ENCODE results near the gene DBN1. TPM values are rescaled to one million over a fixed set of nuclear protein-coding genes. Genes with fewer than 3 reads are reported as not detected.
A peak's percentile ranks its signal among the peaks of the same experiment; 100 is the strongest.

Gene DBN1
- total RNA-seq, 1 donor from 2014 or later, result 113 TPM

GRCh38 chr5:177452688-177453638, 20.5 kb downstream of the DBN1 start:
- DNase-seq (ENCODE audit: low spot score), result no peak
- no peak overlapping the region for H3K27ac ChIP-seq
- peak overlapping the region; percentile 84 for H3K4me2 ChIP-seq
- H3K4me1 ChIP-seq, result peaks cover 15% of the 10 kb centered on the region
- peaks cover 11% of the 10 kb centered on the region for H3K79me2 ChIP-seq (ENCODE audit: low read depth)
- peaks cover 49% of the 10 kb centered on the region for H4K20me1 ChIP-seq (ENCODE audit: low read depth)
- no peaks in the 10 kb centered on the region for H3K9me3 ChIP-seq (ENCODE audit: low read depth)
- H3K27me3 ChIP-seq, result no peaks in the 10 kb centered on the region
- peak overlapping the region; percentile 84 for H3K4me3 Mint-ChIP-seq
- peaks cover 56% of the 10 kb centered on the region for H3F3A ChIP-seq (ENCODE audit: low read depth)
- H2AFZ ChIP-seq (replicated peaks), result no peak overlapping the region
- no peak overlapping the region for H3K4me3 ChIP-seq
- no peak overlapping the region for H3K9ac ChIP-seq
- H3K27ac Mint-ChIP-seq, result no peak overlapping the region
- no peaks in the 10 kb centered on the region for H3K9me3 Mint-ChIP-seq
- no peak for TF ChIP-seq EZH2phosphoT487 (IDR thresholded peaks at IDR 0.05)
- no peak for TF ChIP-seq CTCF (IDR thresholded peaks at IDR 0.05)
- no peak for TF ChIP-seq EZH2 (IDR thresholded peaks at IDR 0.05)
- H3K27me3 Mint-ChIP-seq (ENCODE audit: insufficient read depth, low read depth), result peaks cover 25% of the 10 kb centered on the region
- peaks cover 57% of the 10 kb centered on the region for H3K4me1 Mint-ChIP-seq
- H3K36me3 ChIP-seq, result peaks cover 4% of the 10 kb centered on the region
- peaks cover 11% of the 10 kb centered on the region for H3K36me3 Mint-ChIP-seq

GRCh38 chr5:177450667-177451424, 22.6 kb downstream of the DBN1 start:
- Mint-ChIP-seq H3K4me1 (peaks cover 50% of the 10 kb centered on the region), H3K27me3 (ENCODE audit: insufficient read depth, low read depth) (peaks cover 22% of the 10 kb centered on the region), H3K4me3 (no peak overlapping the region), H3K9me3 (no peaks in the 10 kb centered on the region), H3K27ac (no peak overlapping the region), H3K36me3 (peaks cover 6% of the 10 kb centered on the region)
- H3K36me3 ChIP-seq, result no peaks in the 10 kb centered on the region
- peaks cover 52% of the 10 kb centered on the region for H3F3A ChIP-seq (ENCODE audit: low read depth)
- peaks cover 37% of the 10 kb centered on the region for H4K20me1 ChIP-seq (ENCODE audit: low read depth)
- peaks cover 19% of the 10 kb centered on the region for H3K4me1 ChIP-seq
- H3K9me3 ChIP-seq (ENCODE audit: low read depth), result no peaks in the 10 kb centered on the region
- H3K27ac ChIP-seq, result no peak overlapping the region
- TF ChIP-seq EZH2phosphoT487 (IDR thresholded peaks at IDR 0.05) (no peak), EZH2 (IDR thresholded peaks at IDR 0.05) (no peak), CTCF (IDR thresholded peaks at IDR 0.05) (no peak)
- no peak overlapping the region for H3K4me3 ChIP-seq
- H2AFZ ChIP-seq (replicated peaks), result no peak overlapping the region
- peaks cover 5% of the 10 kb centered on the region for H3K79me2 ChIP-seq (ENCODE audit: low read depth)
- no peak for DNase-seq (ENCODE audit: low spot score)
- no peaks in the 10 kb centered on the region for H3K27me3 ChIP-seq
- no peak overlapping the region for H3K4me2 ChIP-seq
- no peak overlapping the region for H3K9ac ChIP-seq

- H3K27me3 ChIP-seq, result no peaks in the 10 kb centered on the region
- TF ChIP-seq EZH2phosphoT487 (IDR thresholded peaks at IDR 0.05) (no peak), CTCF (IDR thresholded peaks at IDR 0.05) (no peak), EZH2 (IDR thresholded peaks at IDR 0.05) (no peak)
- H3K4me2 ChIP-seq, result no peak overlapping the region
- no peak overlapping the region for H3K27ac ChIP-seq
- DNase-seq (ENCODE audit: low spot score), result no peak
- peaks cover 37% of the 10 kb centered on the region for H4K20me1 ChIP-seq (ENCODE audit: low read depth)
- no peaks in the 10 kb centered on the region for H3K36me3 ChIP-seq
- H3K9ac ChIP-seq, result no peak overlapping the region
- peaks cover 5% of the 10 kb centered on the region for H3K79me2 ChIP-seq (ENCODE audit: low read depth)
- H3K9me3 Mint-ChIP-seq, result no peaks in the 10 kb centered on the region
- peaks cover 50% of the 10 kb centered on the region for H3F3A ChIP-seq (ENCODE audit: low read depth)
- peak overlapping the region; percentile 75 for H3K4me3 Mint-ChIP-seq
- H2AFZ ChIP-seq (replicated peaks), result no peak overlapping the region
- H3K36me3 Mint-ChIP-seq, result peaks cover 6% of the 10 kb centered on the region
- no peak overlapping the region for H3K4me3 ChIP-seq
- H3K27me3 Mint-ChIP-seq (ENCODE audit: insufficient read depth, low read depth), result peaks cover 30% of the 10 kb centered on the region
- peaks cover 22% of the 10 kb centered on the region for H3K4me1 ChIP-seq
- H3K9me3 ChIP-seq (ENCODE audit: low read depth), result no peaks in the 10 kb centered on the region
- H3K4me1 Mint-ChIP-seq, result peaks cover 65% of the 10 kb centered on the region
- H3K27ac Mint-ChIP-seq, result no peak overlapping the region
These were observed 24.0 kb downstream of the DBN1 start for GRCh38 chr5:177449140-177450061.
